GM12878 (cell line): Measurements from ENCODE around the gene MPZL1. TPM values are rescaled to one million over a fixed set of nuclear protein-coding genes. Genes with fewer than 3 reads are reported as not detected.

Source experiments
- ATAC-seq: fragments of 200-7000 bp; cut with Tn5 transposase; 3 replicates; pipeline ENCODE4 v1.9.1; 2020; ENCODE audit warnings: mild to moderate bottlenecking, moderate library complexity
- BruUV-seq: library from RNA; stranded (reverse); fragments of 400-500 nt; replicated peaks from 2 replicates; lab custom pipeline; 2021; lab: Mats Ljungman, UMichigan
- CTCF ChIA-PET: fragments of 300-600 bp; sonication (Branson Sonifier 250); formaldehyde crosslinking; extraction: SDS; loops from one replicate; lab custom pipeline; 2021; ENCODE audit warnings: inconsistent platforms; lab: Yijun Ruan, JAX
- POLR2A ChIA-PET: fragments of 350-600 bp; formaldehyde crosslinking; extraction: SDS; loops from one replicate; lab custom pipeline; 2021; ENCODE audit warnings: inconsistent platforms; lab: Charles Lee
- RAD21 ChIA-PET: fragments of 300-600 bp; sonication (Branson Sonifier 250); formaldehyde crosslinking; loops from one replicate; lab custom pipeline; 2023; ENCODE audit warnings: antibody characterized with exemption; ENCODE audit not compliant: unreplicated experiment; lab: Charles Lee
- SMC1A ChIA-PET: fragments of 300-600 bp; sonication (Branson Sonifier 250); formaldehyde crosslinking; loops from one replicate; lab custom pipeline; 2023; ENCODE audit not compliant: unreplicated experiment, uncharacterized antibody; lab: Charles Lee
- DNase-seq: peaks from one replicate; pipeline ENCODE4 v3.0.0-alpha.2; 2011; ENCODE audit warnings: low read depth, low spot score
- FAIRE-seq: peaks from 3 replicates; lab custom pipeline; 2011; peaks lifted over from hg19 to GRCh38; lab: Jason Lieb, UNC
- H2AFZ ChIP-seq: 2 replicates; pipeline ENCODE4 v1.6.0; 2011; ENCODE audit warnings: low read depth, low read length, control low read depth; ENCODE audit not compliant: control insufficient read depth
- H3K27ac ChIP-seq: 2 replicates; pipeline ENCODE4 v1.5.1; 2011; ENCODE audit warnings: control low read depth; ENCODE audit not compliant: control insufficient read depth, insufficient read depth
- H3K27me3 ChIP-seq, 2 experiments: replicated peaks in 1 of 2; 2 replicates each; pipeline versions ENCODE4 v1.6.0 to v1.6.1; 2011; ENCODE audit warnings: low read length in 1 of 2; ENCODE audit not compliant: control insufficient read depth in 2 of 2, insufficient read depth in 2 of 2
- H3K36me3 ChIP-seq, 2 experiments: 2 replicates each; pipeline ENCODE4 v1.5.1; 2011; ENCODE audit warnings: low read length in 1 of 2; ENCODE audit not compliant: control insufficient read depth in 2 of 2, insufficient read depth in 2 of 2
- H3K4me1 ChIP-seq: 2 replicates; pipeline ENCODE4 v1.6.1; 2011; ENCODE audit warnings: mild to moderate bottlenecking, low read length, moderate library complexity, mixed read lengths; ENCODE audit not compliant: control insufficient read depth, insufficient read depth
- H3K4me2 ChIP-seq: 2 replicates; pipeline ENCODE4 v1.6.0; 2011; ENCODE audit warnings: control low read depth; ENCODE audit not compliant: control insufficient read depth, insufficient read depth
- H3K4me3 ChIP-seq: fragments of 200-600 bp; sonication (generic); 2 replicates; pipeline ENCODE4 v1.5.1; 2016
- H3K79me2 ChIP-seq: 2 replicates; pipeline ENCODE4 v1.6.0; 2011; ENCODE audit warnings: low read length; ENCODE audit not compliant: control insufficient read depth, insufficient read depth
- H3K9ac ChIP-seq: 2 replicates; pipeline ENCODE4 v1.8.0; 2011; ENCODE audit warnings: low read length, control low read depth, mixed read lengths; ENCODE audit not compliant: control insufficient read depth, insufficient read depth
- H3K9me3 ChIP-seq: replicated peaks from 3 replicates; pipeline ENCODE4 v1.5.1; 2011; ENCODE audit warnings: mild to moderate bottlenecking, low read length; ENCODE audit not compliant: control insufficient read depth, insufficient read depth
- H4K20me1 ChIP-seq: 2 replicates; pipeline ENCODE4 v1.6.0; 2011; ENCODE audit not compliant: control insufficient read depth, insufficient read depth
- CBX3 ChIP-seq: fragments of 200-600 bp; sonication (generic); IDR thresholded peaks from 2 replicates; pipeline ENCODE4 v1.6.1; 2016; ENCODE audit warnings: low read depth, borderline replicate concordance
- ESRRA ChIP-seq: IDR thresholded peaks from 2 replicates; pipeline ENCODE4 v1.6.1; 2012; ENCODE audit warnings: mild to moderate bottlenecking, low read length, improper control_type of control experiment
- YY1 ChIP-seq: IDR thresholded peaks from 2 replicates; pipeline ENCODE4 v1.6.1; 2011; ENCODE audit warnings: low read depth, mild to moderate bottlenecking, low read length
- WGBS: methylation state at CpG from one replicate; pipeline ENCODE4 v1.1.6; 2016; ENCODE audit warnings: low lambda C conversion rate; ENCODE audit not compliant: insufficient replicate concordance, insufficient coverage; ENCODE audit errors: missing lambda C conversion rate; 5-methylcytosine and 5-hydroxymethylcytosine counted together
- in situ Hi-C: fragments of 300-500 bp; cut with MboI; formaldehyde crosslinking; loops from 9 replicates; pipeline ENCODE4 v1.14.3; 2018; ENCODE audit warnings: mixed read lengths
- intact Hi-C: fragments of 100-400 bp; cut with micrococcal nuclease; formaldehyde crosslinking; loops from one replicate; pipeline ENCODE4 v1.14.2; 2022; ENCODE audit not compliant: unreplicated experiment
- polyA plus RNA-seq, 11 experiments: library from polyadenylated mRNA; depleted of rRNA in 4 of 11; unstranded in 6 of 11; stranded (reverse) in 5 of 11; fragments of >200 nt; fragmentation: Nextera tagmentation in 4 of 11; fragmentation: Illumina TruSeq in 1 of 11; extraction: Ambion mirVana in 4 of 11; extraction: Trizol in 1 of 11; gene quantifications; 1 replicate in 1 of 11; 2 replicates in 10 of 11; pipeline versions ENCODE4 v1.2.1 to v1.2.3, GENCODE V29; 2011 to 2016; ENCODE audit warnings: inconsistent platforms in 2 of 11, missing spikeins in 2 of 11, low read depth in 1 of 11
- total RNA-seq, 4 experiments: library from RNA; depleted of rRNA in 3 of 4; stranded (reverse); fragments of >200 nt in 3 of 4; fragmentation: Illumina TruSeq in 1 of 4; extraction: Trizol in 1 of 4; gene quantifications; 2 replicates each; pipeline versions ENCODE4 v1.2.1 to v1.2.3, GENCODE V29; 2013 to 2021

Gene MPZL1
- total and polyA plus RNA-seq, 10 of the 15 experiments (the other 5 are each of a cell fraction or from before 2014, with no cell fraction given): 9.8 to 60.9 (median 45.9) TPM

- 100% methylated on average over 1 of the region's 1 CpG for WGBS
- no peak for ATAC-seq
- FAIRE-seq: no peak
- BruUV-seq: no TSS peak
- intact Hi-C loops: no loop called here
- no peaks in the 10 kb centered on the region for H3K9me3 ChIP-seq
- no peak overlapping the region for H3K4me3 ChIP-seq
- H3K27me3 ChIP-seq: no peaks in the 10 kb centered on the region
- no peak for TF ChIP-seq CBX3
- no peak for TF ChIP-seq ESRRA
- no peaks in the 10 kb centered on the region for H3K79me2 ChIP-seq
- H3K4me1 ChIP-seq: no peaks in the 10 kb centered on the region
- SMC1A ChIA-PET: no interaction called here
- DNase-seq: no peak
- peaks cover 3 to 4% of the 10 kb centered on the region in 2 experiments; a peak in 2 of 4 replicates for H3K36me3 ChIP-seq
- no peak overlapping the region for H3K27ac ChIP-seq
- RAD21 ChIA-PET: no interaction called here
- in situ Hi-C loops: no loop called here
- no peaks in the 10 kb centered on the region for H4K20me1 ChIP-seq
- no peak overlapping the region for H2AFZ ChIP-seq
- POLR2A ChIA-PET: no interaction called here
- no peak overlapping the region for H3K4me2 ChIP-seq
- no peak overlapping the region for H3K9ac ChIP-seq
- CTCF ChIA-PET: interaction anchor here (0.5 kb wide), 1 partner anchor 390 kb away, joined by 3 read pairs; no protein-coding TSS in a partner anchor
Measured at GRCh38 chr1:167794043-167794442, 72.3 kb downstream of the MPZL1 start.

GRCh38 chr1:167795810-167796740 lies 74.3 kb downstream of the MPZL1 start:
- no peak for ATAC-seq
- Histone ChIP-seq H3K27ac (no peak overlapping the region), H3K9me3 (no peaks in the 10 kb centered on the region), H3K9ac (no peak overlapping the region), H3K4me2 (no peak overlapping the region), H4K20me1 (no peaks in the 10 kb centered on the region), H3K79me2 (no peaks in the 10 kb centered on the region), H3K27me3 (no peaks in the 10 kb centered on the region), H3K4me3 (no peak overlapping the region), H2AFZ (no peak overlapping the region), H3K4me1 (no peaks in the 10 kb centered on the region), H3K36me3 (no peaks in the 10 kb centered on the region)
- intact Hi-C loops: no loop called here
- POLR2A ChIA-PET: interaction anchor here (0.6 to 0.7 kb wide), 2 partner anchors 16 to 37 kb away, joined by 4 to 7 read pairs; no protein-coding TSS in a partner anchor
- WGBS: 96% methylated on average over 10 of the region's 10 CpGs
- no TSS peak for BruUV-seq
- in situ Hi-C loops: no loop called here
- no peak for TF ChIP-seq YY1
- FAIRE-seq: peak; percentile 7
- CTCF ChIA-PET: interaction anchor here (1.0 to 1.7 kb wide), 4 partner anchors 37 to 287 kb away, joined by 3 to 4 read pairs (median 3); no protein-coding TSS in a partner anchor
- no peak for DNase-seq
- RAD21 ChIA-PET: interaction anchor here (0.6 kb wide), 1 partner anchor 205 kb away, joined by 3 read pairs; no protein-coding TSS in a partner anchor
- SMC1A ChIA-PET: interaction anchor here (1.0 to 1.4 kb wide), 4 partner anchors 15 to 286 kb away, joined by 3 to 4 read pairs (median 3); no protein-coding TSS in a partner anchor
